Fibroblast of the aortic adventitia (primary cell): ENCODE data around the gene SRRM4. TPM values are rescaled to one million over a fixed set of nuclear protein-coding genes. Genes with fewer than 3 reads are reported as not detected.
A peak's percentile ranks its signal among the peaks of the same experiment; 100 is the strongest.

ENCODE experiments used
- DNase-seq: peaks from one replicate; pipeline ENCODE4 v3.0.0-alpha.2; 2010; ENCODE audit warnings: low read depth
- H3K4me3 ChIP-seq: 2 replicates; pipeline ENCODE4 v1.5.1; 2011; ENCODE audit warnings: low read depth, mild to moderate bottlenecking, control low read depth, low read length, moderate library complexity
- CTCF ChIP-seq: IDR thresholded peaks from 2 replicates; pipeline ENCODE4 v1.5.1; 2011; ENCODE audit warnings: mild to moderate bottlenecking, low read length, control low read depth, inconsistent platforms; ENCODE audit not compliant: insufficient read depth
- total RNA-seq: library from RNA; depleted of rRNA; stranded (reverse); fragments of >200 nt; gene quantifications from 2 replicates; pipeline ENCODE4 v1.2.3, GENCODE V29; 2012; ENCODE audit warnings: low replicate concordance

Gene SRRM4
- total RNA-seq, 1 donor, result not detected

DNA sequence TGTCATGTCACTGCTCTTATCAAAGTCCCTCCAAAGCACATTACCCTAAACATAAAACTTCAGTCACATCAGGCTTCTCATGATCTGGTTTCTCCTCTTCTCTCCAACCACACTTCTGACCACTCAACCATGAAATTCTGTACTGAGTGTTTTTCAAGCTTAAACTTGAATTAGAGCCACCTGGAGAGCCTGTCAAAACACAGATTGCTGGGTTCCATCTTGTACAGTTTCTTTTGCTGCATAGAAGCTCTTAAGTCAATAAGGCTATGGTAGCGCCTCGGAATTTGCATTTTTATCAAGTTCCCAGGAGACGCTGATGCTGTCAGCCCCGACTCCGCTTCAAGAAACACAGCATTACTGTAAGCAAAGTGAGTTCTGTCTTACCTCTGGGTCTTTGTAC, 16.4 kb upstream of the SRRM4 start:
- no peak for TF ChIP-seq CTCF
- no peak overlapping the region for H3K4me3 ChIP-seq
- DNase-seq, result no peak

GRCh38 chr12:118970856-118971255, 10.5 kb upstream of the SRRM4 start:
- DNase-seq, result no peak
- no peak for TF ChIP-seq CTCF
- no peak overlapping the region for H3K4me3 ChIP-seq

DNA sequence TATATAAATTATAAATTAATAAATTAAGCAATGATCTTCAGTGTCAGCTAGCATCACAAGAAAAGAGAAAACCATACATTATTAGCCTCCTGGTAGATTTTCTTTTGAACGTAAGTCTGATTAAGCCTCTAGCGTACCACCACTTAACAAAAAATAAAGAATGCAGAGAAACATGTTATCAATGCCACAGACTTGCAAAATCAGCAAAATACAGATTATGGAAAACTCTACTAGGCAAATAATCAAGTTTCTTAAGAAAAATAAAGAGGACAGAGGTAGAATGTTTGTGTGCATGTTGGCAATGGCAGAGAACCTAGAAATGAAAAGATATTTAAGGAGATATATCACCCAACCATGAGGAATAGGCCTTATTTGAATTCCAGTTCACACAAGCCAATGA, 8.4 kb upstream of the SRRM4 start:
- H3K4me3 ChIP-seq, result no peak overlapping the region
- DNase-seq, result no peak
- TF ChIP-seq CTCF, result no peak

DNA sequence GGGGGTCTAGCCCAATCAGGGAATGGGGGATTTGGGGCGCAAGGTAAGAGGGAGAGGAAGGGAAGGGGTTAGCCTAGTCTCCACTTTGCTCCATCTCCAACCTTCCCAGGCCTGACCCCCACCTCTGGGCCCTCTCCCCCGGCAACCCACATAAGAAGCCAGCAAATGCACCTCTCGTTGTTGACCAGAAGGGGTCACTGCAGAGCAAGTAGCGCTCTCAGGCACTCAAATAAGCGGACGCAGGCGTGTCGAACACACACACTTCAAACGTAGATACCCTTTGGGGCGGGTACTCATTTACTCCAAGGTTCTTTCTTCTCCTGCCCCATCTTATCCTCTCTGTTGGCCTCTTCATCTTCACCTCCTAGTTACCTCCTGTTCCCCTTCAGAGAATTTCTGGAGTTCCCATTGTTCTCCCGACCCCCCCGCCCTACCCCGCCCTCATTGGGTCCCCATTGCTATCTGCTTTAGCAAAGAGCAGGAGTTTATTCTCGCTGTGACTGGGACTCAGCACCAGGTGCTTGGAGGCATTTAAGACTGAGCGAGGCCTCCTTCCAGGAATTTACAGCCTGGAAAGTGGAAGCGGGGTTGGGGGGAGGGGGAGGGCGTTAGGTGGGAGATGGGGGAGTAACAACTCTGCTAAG, 1.5 kb upstream of the SRRM4 start:
- DNase-seq, result peak; percentile 35
- H3K4me3 ChIP-seq, result no peak overlapping the region
- TF ChIP-seq CTCF, result peak; percentile 52

- no peak for DNase-seq
- H3K4me3 ChIP-seq, result no peak overlapping the region
- no peak for TF ChIP-seq CTCF
Measured at GRCh38 chr12:118980407-118981014, 830 bp upstream of the SRRM4 start.

DNA sequence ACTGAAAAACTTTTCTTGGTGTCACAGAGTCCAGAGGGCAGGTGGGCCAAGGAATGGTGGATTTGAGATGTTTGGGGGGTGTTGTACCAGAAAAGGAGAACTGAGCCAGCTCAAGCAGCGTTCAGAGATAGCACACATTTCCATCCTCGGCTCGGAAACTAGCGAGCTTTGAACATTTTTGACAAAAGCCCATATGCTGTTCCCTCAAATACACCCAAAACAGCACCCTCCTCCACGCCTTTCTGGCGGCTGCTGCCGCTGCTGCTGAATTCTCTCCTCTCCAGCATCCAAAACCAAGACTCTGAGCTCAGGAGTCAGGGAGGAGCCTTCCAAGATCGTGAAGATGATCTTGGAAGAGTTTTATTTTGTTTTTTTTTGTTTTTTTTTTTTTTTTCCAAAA, 961 bp downstream of the SRRM4 start:
- DNase-seq, result no peak
- TF ChIP-seq CTCF, result no peak
- no peak overlapping the region for H3K4me3 ChIP-seq
